GM12873 (cell line): Measurements from ENCODE around the gene DDI2.

Experiments
- CTCF ChIP-seq: IDR thresholded peaks from 2 replicates; pipeline ENCODE4 v1.5.1; 2012; ENCODE audit warnings: low read depth, mild to moderate bottlenecking, moderate library complexity, low read length, control low read depth; ENCODE audit not compliant: insufficient read depth; ENCODE audit errors: missing control alignments

DDI2 gene

DNA sequence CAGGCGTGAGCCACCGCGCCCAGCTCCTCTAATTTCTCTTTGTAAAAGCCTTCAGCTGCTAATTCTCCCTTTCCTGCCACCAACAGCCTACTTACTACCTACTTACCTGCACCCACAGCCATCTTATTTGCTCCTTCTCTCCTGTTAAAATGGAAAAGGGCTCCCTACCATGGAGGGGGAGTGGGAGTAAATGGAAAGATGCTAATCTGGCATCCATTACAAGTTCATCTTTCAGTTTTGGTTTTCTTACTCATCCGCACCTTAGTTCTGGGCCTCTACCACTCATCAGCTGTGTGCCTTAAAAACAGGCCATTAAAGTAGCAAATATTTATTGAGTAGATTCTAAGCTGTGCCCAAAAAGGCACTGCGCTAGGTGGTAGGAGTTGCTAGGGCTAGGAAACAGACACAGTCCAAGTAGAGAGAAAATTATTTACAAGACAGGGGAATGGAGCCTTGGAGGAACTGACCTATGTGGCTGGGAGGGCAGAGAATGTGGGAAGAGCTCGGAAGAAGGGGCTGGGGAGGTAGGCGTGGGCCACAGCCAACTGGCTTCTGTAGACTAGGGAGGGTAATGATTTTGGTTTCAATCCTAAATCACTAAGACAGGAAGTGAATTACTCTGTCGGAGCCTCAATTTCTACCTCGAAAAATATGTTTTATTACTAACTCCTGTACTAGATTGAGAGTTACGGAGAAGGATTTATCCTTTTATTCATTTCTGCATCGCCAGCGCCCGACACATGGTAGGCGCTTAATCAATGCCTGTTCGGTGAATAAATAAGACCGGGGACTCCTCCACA, 685 bp upstream of the DDI2 start:
- no peak for TF ChIP-seq CTCF

DNA sequence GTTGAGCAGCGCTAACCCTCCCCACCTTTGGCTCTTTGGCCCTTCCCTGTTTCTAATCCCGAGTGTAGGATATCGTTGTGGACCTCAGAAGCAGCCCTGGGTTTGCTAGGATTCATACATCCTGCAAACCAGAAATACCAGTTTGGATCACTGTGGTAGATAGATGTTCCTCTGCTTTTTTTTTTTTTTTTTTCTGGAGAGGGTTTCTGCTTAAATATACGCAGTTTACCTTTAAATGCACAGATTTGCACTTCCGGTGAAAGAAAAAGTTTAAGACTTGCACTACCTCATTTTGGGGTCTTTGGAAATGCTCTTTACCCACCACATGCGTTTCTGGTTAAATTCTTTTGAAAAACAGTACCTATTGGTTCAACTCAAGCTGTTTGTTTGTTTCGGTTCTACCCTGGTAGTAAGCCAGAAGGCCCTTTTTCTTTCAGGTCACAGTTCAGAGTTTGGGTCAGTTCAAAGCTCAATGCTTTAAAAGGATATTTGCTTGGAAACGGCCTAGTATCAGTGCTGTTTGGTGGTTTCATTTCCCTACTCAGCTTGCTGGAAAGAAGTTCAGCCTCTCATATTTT, 908 bp downstream of the DDI2 start:
- no peak for TF ChIP-seq CTCF

GRCh38 chr1:15618655-15619525, 1.6 kb downstream of the DDI2 start:
- TF ChIP-seq CTCF = no peak

DNA sequence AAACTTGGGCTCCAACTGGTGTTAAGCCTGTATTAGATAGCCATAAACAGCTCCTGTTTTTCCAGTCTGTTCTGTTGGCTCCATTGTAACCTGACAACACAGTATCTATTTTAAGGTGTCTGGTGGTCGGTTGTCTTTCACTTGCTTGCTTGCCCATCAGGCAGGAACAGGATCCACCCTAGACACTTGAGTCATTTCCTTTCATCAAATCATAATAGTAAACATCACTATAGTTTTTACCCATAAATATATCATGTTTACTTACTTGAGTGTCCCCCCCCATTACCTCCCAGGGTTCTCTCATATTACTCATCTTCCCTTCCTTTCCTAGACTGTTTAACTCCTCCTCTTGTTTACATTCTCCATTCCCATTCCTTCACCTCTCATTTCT, 2.9 kb downstream of the DDI2 start:
- TF ChIP-seq CTCF = no peak

- no peak for TF ChIP-seq CTCF
Measured at GRCh38 chr1:15620902-15621682, 3.8 kb downstream of the DDI2 start.

DNA sequence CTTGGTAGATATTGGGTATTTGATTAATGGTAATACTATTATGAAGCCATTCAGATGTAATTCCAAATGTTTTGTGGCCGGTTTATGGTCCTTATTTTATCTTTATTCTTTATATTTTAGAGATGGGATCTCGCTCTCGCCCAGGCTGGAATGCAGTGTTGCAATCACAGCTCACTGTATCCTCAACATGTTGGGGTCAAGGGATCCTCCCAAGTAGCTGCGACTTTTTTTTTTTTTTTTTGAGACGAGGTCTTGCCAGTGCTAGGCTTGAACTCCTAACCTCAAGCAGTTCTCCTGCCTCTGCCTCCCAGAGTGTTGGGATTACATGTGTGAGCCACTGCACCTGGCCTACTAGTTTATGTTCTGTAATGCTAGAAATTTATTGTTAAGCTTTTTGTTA, 4.7 kb downstream of the DDI2 start:
- no peak for TF ChIP-seq CTCF
